Mesenteric fat pad (tissue), 1 donor: Measurements from ENCODE around the gene PASD1. TPM values are rescaled to one million over a fixed set of nuclear protein-coding genes. Genes with fewer than 3 reads are reported as not detected.
"Not testable (repeated sequence)": the region's sequence is repeated elsewhere in the genome, so short reads cannot be mapped to it uniquely, and the experiment has no call there.

Experiments used
- DNase-seq: peaks from one replicate; pipeline ENCODE4 v3.0.0-alpha.2; 2020; ENCODE audit warnings: low spot score
- long read RNA-seq: library from polyadenylated mRNA; unstranded; transcript quantifications from one replicate; pipeline ENCODE4 v2.0.0, GENCODE V29; 2020
- total RNA-seq: library from RNA; stranded (reverse); fragmentation: NEBNext Ultra II Directional; extraction: Animal tissue kit (Norgen Biotek cat#: 25700); gene quantifications from one replicate; pipeline ENCODE4 v1.2.1, GENCODE V29; 2021
- donor health status: DM: yes; HTN: yes; CAD: no.

Gene PASD1
- total RNA-seq = not detected
- long read RNA-seq = 0 reads

DNA sequence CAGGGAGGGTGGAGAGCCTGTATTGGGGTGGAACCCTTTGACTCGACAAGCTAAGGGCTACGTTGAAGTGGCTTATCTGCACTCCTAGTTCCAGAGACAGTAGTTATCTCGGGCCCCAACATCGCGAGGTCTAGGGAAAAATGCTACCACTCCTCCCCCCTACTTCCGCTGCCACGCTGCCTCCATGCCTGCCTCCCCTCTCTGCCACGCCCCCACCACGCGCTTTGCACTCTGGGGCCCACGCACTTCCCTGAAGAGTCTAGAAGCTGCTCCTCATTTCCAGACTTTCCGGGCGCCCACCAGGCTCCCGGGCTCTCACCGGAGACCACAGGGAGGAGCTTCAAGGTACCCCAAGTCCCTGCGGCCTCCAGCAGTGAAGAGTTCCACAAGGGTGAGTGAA lies at the start of gene PASD1:
PASD1 (plus strand) TSS at position 227 of the 400 bp plus-strand sequence. CDS start 37,879 bp downstream, outside the sequence.
- no peak for DNase-seq

- DNase-seq = no peak
Observed at GRCh38 chrX:151515237-151515636, 48.2 kb upstream of the PASD1 start.

DNA sequence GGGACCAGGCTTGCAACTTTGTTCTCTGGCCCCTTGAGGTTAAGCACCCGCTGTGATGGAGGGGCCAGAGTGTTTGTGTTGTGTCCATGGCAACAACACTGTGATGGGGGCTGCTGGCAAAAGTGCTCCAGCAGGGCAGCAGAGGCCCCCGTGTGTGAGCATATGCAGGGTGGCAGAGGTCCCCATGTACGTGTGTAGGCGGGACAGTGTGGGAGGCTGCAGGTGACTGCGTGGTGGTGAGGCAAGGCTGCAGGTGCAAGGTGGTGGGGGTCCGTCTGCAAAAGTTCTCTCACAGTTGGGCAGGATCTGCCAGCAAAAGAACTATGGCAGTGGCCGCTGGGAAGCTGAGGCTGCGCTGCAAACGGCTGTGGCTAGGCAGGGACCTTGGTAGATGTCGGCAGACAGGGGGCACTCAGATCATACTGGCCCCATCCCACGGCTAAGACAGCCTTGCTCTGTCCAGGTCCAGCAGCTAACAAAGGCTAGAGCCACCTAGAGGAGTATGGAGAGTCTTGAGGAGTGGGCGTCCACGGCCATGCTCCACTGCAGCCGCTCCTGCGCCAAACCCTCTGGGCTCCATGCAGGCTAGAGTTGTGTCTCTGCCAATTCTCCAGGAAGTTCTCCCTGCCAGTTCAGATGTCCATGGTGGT lies 46.8 kb upstream of the PASD1 start:
- no peak for DNase-seq

DNA sequence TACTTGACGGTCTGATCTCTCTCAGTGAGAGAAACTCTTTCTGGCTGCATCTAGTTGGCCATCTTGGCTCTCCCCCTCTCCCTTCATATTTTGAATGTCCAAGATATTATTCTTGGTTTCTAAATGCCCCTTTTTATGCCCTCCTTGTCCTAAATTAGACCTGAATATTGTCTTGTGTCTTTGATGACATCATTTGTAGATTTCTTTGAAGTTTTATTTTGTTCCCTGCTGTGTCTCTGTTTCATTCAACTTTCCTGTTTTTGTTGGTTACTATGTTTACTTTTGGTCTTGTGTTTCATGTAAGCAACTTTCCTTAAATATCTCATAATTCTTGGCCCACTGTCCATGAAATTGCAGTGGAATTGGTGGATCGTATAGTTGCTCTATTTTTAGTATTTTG lies 46.1 kb upstream of the PASD1 start:
- no peak for DNase-seq

DNA sequence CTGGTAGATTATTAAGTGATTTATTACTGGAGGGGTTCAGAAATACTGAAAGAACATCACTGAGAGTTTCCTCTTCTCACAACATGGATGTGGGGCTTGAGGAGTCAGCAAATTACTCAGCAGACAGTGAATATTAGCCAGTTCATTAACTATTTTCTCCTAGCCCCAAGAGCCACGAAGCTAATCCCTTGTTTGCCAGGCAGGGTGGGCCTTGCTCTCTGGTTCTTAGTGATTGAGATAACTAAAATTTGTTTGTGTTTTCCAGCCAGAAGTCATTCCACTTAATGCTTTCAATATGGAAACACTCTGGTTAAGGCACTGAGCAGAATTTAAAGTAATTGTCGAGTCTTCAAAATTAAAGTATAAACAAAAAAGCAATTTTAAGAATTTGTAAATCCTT lies 40.1 kb upstream of the PASD1 start:
- no peak for DNase-seq

DNA sequence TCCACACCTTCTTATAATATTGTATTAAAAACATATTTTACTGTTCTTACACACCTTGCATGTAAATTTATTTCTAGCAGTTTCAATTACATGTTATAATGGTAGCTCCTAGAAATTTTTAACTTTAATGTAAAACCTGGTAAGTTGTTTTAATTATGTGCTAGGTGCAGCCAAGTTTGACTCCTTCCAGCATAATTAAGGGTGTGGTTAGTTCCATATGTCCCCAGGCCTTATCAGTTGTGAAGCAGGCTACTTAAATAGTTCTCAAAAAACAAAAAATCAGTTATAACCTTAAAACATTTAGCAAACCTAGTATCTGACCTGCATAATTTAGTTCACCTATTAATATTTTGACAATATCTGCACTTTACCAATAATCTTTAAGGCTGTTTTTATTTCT lies 26.9 kb upstream of the PASD1 start:
- DNase-seq = no peak

DNA sequence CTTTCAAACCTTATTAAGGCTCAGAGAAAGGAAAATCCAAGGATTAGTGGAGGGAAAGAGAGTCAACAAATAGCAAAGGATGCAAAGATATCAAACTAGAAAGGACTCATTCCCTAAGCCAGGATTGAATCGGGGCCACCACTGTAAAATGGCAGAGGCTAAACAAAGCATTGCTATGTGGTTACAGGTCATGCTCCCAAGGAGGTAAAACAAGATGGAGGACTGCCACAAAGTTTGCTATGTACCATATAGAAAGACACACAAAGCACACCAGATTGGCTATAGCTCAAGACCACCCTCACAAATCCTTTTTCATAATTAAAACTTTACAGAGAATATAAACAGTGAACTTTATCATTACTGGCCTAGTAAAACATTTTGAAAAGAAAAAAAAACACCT lies 25.9 kb upstream of the PASD1 start:
- DNase-seq = no peak

DNA sequence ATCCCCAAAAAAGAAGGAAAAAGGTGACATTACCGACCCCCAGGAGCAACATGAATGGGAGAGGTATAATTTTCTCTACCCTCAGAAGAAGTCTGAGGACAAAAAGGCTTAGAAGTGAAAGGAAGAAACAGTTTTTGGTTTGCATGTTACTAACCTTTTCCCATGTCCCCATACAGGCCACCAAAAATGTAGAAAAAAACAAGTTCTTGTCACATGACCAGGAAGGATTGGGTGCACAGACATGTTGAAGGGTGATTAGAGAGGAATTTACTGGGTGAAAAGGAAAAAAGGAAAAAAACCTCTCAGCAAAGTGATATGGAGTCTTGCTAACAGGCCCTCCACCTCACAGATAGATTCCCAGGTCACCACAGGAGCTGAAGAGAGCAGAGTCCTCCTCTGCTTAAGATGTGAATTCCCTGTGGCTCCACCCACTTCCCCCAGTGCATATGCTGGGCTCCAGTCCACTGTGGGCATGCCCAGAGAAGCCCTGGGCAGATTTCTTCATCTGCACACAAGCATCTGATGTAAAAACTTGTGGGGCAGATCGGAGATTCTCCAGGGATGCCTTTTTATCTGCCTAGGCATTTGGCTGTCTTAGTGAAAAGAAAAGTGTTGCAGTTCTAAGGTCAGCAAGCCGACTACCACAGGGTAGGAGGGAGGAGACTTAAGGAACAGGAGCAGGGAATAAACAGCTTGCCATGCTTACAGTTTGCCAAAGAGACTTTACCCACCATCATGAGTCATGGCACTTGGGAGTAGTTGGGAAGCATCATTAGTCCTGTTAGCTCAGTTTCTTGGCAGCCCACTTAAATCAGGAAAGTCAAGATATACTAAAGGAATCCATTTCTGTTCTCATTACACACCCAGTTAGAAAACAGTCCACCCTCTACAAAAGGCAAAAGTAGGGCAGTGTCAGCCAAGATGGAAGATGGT lies 25.0 kb upstream of the PASD1 start:
- DNase-seq = no peak

GRCh38 chrX:151543706-151544105 lies 19.8 kb upstream of the PASD1 start:
- DNase-seq = no peak

GRCh38 chrX:151546226-151546625 lies 17.2 kb upstream of the PASD1 start:
- not testable (repeated sequence) for DNase-seq

- DNase-seq = not testable (repeated sequence)
Observed at GRCh38 chrX:151551176-151551575, 12.3 kb upstream of the PASD1 start.

DNA sequence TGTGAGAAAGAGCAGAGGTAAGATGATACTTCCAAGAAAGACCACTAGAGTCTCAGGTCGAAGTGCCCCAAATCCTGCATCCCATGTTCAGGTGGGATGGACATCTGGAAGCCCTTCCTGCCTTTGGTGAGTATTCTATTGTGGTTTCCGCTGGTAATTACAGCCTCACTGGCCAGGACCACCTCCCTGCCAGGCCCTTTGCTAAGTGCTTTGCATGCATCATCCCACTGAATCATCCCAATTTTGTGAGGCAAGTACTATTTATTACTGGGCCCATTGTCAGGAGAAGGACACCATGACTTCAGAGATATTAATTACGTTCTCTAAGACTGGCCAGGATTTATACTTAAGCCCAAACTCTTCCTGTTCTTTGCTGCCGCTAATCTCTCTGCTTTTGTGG lies 10.7 kb upstream of the PASD1 start:
- no peak for DNase-seq

- not testable (repeated sequence) for DNase-seq
Observed at GRCh38 chrX:151555301-151555700, 8.2 kb upstream of the PASD1 start.

- not testable (repeated sequence) for DNase-seq
Observed at GRCh38 chrX:151562485-151562884, 990 bp upstream of the PASD1 start.

- not testable (repeated sequence) for DNase-seq
Observed at GRCh38 chrX:151563003-151563402, 472 bp upstream of the PASD1 start.

DNA sequence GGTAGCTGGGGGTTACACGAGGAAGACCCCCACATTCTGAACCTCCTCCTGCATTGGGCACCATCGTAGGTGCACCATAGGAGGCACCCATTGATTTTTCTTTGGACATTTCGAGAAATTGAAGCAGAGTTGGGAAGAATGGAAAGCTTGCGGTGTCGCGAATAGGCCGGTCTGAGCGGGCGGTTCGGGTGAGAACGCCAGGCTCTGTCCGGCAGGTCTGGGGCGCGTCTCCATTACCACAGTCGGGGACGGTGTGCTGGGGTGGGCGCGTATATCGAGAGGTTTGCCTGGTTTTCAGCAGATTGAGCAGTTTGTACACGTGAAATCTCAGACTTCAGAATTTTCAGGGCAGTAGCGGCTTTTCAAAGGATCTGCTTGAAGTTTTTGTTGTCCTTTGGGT lies 560 bp downstream of the PASD1 start:
- DNase-seq = no peak

- DNase-seq = not testable (repeated sequence)
Observed at GRCh38 chrX:151566872-151567271, 3.4 kb downstream of the PASD1 start.

- no peak for DNase-seq
Observed at GRCh38 chrX:151570561-151570960, 7.1 kb downstream of the PASD1 start.

DNA sequence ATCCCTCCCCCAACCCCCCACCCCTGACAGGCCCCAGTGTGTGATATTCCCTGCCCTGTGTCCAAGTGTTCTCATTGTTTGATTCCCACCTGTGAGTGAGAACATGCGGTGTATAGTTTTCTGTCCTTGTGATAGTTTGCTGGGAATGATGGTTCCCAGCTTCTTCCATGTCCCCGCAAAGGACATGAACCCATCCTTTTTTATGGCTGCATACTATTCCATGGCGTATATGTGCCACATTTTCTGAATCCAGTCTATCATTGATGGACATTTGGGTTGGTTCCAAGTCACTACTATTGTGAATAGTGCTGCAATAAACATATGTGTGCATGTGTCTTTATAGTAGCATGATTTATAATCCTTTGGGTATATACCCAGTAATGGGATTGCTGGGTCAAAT lies 29.9 kb downstream of the PASD1 start:
- DNase-seq = not testable (repeated sequence)

DNA sequence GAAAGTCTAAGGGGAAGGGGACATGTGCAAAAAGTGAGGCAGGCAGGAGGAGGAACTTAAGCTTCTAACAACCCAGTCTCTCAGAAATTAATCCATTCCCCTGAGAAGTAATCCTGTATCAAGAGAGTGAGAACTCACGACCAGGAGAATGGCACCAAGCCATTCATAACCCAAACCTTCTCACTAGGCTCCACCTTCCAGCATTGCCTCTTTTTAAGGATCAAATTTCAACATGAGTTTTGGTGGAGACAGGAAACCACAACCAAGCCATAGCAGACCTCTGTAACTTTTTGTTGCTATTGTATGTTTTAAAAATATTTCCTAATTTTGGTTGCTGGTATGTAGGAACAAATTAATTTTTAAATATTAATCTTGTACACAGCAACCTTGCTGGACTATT lies 32.8 kb downstream of the PASD1 start:
- no peak for DNase-seq

DNA sequence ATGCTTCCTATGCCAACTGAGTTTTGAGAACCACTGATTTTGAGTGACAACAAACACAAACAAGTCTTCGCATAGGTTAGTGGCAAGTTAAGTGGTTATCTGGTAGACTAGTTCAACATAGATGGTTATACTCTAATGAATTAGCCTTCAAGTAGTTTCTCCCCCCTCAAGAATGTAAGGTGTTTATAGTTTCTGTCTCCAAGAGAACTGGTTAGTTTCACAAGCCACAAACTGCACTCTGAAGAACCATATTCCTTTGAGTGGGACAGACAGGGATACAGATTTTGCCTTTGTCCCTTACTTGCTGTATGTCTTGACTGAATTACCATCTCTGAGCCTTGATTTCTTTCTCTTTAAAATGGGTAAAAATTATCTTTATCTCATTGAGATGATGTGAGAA lies 41.5 kb downstream of the PASD1 start:
- no peak for DNase-seq

DNA sequence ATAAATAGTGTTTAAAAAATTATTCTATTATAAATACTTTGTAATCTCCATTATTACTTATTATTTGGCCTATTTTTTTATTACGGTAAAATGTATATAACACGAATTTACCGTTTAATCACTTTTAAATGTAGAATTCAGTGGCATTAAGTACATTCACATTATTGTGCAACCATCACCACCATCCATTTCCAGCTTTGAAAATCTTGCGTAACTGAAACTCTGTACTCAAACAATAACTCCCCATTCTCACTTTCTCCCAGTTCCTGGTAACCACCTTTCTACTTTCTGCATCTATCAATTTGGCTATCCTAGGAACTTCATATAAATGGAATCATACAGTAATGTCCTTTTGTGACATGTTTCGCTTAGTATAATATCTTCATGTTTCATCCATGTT lies 45.7 kb downstream of the PASD1 start:
- no peak for DNase-seq

DNA sequence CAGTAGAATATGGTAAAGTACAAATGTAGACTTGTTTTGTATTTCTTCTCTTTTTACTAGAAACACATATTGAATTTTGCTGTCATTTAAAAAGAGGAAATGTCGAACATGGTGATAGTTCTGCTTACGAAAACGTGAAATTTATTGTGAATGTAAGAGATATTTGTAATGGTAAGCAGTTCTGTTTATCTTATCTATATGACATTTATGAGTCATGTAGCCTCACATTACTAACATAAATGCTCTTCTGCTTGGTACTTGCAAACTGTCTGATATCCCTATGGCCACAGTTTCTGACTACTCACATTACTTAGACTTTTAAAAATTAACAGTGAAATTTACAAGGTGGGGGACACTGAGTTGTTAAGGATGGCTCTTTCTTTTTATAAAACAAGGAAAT lies 57.9 kb downstream of the PASD1 start:
- DNase-seq = no peak
